Measurements from ENCODE around the gene RAB5IF. TPM values are rescaled to one million over a fixed set of nuclear protein-coding genes. Genes with fewer than 3 reads are reported as not detected.

RAB5IF gene
- total RNA-seq, 2 experiments from 2014 or later: 74.5 to 77.1 TPM

DNA sequence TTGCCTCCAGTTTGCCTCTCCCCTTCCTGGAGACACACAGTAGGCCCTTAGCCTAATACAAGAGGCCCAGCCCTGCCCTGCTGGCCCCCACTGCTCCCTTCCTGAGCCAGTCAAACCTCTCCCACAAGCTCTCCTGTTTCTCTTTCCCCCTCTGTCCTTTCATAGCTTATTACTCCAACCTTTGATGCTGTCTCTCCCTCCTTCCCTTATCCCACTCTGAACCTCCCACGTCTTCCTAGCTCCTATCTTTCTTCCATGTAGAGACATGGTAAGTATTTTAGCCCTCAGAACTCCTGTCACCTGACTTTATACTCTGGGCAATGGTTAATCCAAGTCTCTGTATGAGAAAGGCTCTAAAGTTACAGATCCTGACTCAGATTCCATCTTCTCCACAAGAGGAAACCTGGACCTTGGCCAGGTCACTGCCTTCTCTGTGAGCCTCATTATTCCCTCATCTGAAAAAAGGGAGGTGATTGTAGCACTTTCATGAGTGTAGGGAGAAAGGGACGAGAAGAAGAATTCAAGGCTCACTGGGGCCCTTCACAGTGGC is 25.5 kb upstream of the RAB5IF start:
- peaks cover 49% of the 10 kb centered on the region for H3K4me1 Mint-ChIP-seq (ENCODE audit: low read depth)
- TF ChIP-seq, protein P1, sequence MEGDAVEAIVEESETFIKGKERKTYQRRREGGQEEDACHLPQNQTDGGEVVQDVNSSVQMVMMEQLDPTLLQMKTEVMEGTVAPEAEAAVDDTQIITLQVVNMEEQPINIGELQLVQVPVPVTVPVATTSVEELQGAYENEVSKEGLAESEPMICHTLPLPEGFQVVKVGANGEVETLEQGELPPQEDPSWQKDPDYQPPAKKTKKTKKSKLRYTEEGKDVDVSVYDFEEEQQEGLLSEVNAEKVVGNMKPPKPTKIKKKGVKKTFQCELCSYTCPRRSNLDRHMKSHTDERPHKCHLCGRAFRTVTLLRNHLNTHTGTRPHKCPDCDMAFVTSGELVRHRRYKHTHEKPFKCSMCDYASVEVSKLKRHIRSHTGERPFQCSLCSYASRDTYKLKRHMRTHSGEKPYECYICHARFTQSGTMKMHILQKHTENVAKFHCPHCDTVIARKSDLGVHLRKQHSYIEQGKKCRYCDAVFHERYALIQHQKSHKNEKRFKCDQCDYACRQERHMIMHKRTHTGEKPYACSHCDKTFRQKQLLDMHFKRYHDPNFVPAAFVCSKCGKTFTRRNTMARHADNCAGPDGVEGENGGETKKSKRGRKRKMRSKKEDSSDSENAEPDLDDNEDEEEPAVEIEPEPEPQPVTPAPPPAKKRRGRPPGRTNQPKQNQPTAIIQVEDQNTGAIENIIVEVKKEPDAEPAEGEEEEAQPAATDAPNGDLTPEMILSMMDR (IDR thresholded peaks at IDR 0.05): no peak
- no peaks in the 10 kb centered on the region for H3K9me3 Mint-ChIP-seq
- intact Hi-C loops (cut with micrococcal nuclease): no loop called here
- ATAC-seq (no peak), DNase-seq (no peak)
- H3K4me3 Mint-ChIP-seq: no peak overlapping the region
- no peaks in the 10 kb centered on the region for H3K27me3 Mint-ChIP-seq
- CTCF ChIA-PET: interaction anchor here (0.7 kb wide), 1 partner anchor 26 kb away, joined by 3 read pairs; the partner anchor contains the start of gene RAB5IF
- H3K36me3 Mint-ChIP-seq (ENCODE audit: low read depth): peaks cover 61% of the 10 kb centered on the region
- POLR2A ChIA-PET: interaction anchor here (1.3 to 13.8 kb wide), 2 partner anchors 11 kb away, joined by 4 to 214 read pairs; no protein-coding TSS in a partner anchor
- H3K27ac Mint-ChIP-seq: peak overlapping the region; percentile 72

DNA sequence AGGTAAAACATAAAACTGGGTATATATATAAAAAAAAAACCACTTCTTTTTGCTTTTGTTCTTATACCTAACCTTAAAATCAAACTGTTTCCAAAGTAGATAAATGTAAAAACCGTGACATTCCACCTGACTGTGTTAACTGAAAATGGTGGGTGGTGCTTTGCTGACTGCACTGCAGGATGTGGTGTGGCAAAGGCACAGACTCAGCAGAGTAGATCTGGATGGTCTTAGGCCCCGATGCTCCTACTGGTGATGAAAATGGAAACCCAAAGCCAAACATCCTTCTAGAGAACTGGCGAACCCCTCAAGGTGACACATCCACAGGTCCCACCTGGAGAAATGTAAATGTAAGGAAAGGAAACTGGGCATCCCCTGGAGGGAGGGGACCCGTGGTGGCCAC is 23.3 kb upstream of the RAB5IF start:
- Mint-ChIP-seq H3K27ac (peak overlapping the region; percentile 85), H3K4me1 (ENCODE audit: low read depth) (peaks cover 44% of the 10 kb centered on the region), H3K9me3 (no peaks in the 10 kb centered on the region), H3K4me3 (no peak overlapping the region), H3K27me3 (no peaks in the 10 kb centered on the region), H3K36me3 (ENCODE audit: low read depth) (peaks cover 58% of the 10 kb centered on the region)
- ChIA-PET POLR2A (interaction anchor here (1.3 kb wide), 1 partner anchor 9 kb away, joined by 6 read pairs; the partner anchor contains the start of gene TGIF2), CTCF (no interaction called here)
- ATAC-seq (peak; percentile 97), DNase-seq (peak; percentile 65)
- TF ChIP-seq, protein P1 (IDR thresholded peaks at IDR 0.05): no peak
- intact Hi-C loops (cut with micrococcal nuclease): no loop called here

DNA sequence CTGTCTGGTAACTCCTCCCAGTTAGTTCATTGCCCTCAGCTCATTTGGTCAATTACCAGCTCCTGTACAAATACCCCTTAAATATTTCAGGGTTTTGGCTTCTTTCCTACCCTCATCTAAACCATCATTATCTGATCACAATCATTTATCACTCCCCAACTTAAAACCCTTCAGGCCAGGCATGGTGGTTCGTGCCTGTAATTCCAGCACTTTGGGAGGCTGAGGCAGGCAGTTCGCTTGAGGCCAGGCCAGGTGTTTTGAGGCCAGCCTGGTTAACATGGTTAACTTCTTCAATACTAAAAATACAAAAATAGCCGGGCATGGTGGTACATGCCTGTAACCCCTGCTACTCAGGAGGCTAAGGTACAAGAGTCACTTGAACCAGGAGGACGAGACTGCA is 22.8 kb upstream of the RAB5IF start:
- peak overlapping the region; percentile 85 for H3K27ac Mint-ChIP-seq
- H3K9me3 Mint-ChIP-seq: no peaks in the 10 kb centered on the region
- intact Hi-C loops (cut with micrococcal nuclease): no loop called here
- no peak overlapping the region for H3K4me3 Mint-ChIP-seq
- POLR2A ChIA-PET: interaction anchor here (1.3 kb wide), 1 partner anchor 9 kb away, joined by 6 read pairs; the partner anchor contains the start of gene TGIF2
- H3K27me3 Mint-ChIP-seq: no peaks in the 10 kb centered on the region
- DNase-seq (no peak), ATAC-seq (no peak)
- CTCF ChIA-PET: no interaction called here
- TF ChIP-seq, protein P1 (IDR thresholded peaks at IDR 0.05): no peak
- H3K4me1 Mint-ChIP-seq (ENCODE audit: low read depth): peaks cover 49% of the 10 kb centered on the region
- H3K36me3 Mint-ChIP-seq (ENCODE audit: low read depth): peaks cover 61% of the 10 kb centered on the region

DNA sequence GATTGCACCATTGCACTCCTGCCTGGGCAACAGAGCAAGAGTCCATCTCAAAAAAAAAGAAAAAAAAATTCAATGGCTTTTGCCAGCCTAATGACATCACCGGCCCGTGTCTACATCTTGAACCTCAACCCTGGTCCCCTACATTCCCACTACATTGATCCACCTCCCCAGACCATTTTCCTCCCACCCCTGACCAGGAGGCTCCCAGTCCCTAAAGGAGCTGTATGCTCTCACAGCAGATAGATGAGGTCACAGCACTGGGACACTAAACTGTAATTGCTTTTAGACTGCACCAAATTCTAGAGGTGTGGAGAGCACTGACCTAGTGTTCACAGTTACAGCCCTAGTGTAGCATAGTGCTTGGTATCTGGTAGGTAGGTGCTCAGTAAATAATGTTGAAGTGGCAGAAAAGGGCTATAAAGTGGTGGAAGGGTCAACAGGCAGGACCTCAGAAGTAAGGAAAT is 21.5 kb upstream of the RAB5IF start:
- Mint-ChIP-seq H3K36me3 (ENCODE audit: low read depth) (peaks cover 55% of the 10 kb centered on the region), H3K4me3 (no peak overlapping the region), H3K9me3 (no peaks in the 10 kb centered on the region), H3K27me3 (no peaks in the 10 kb centered on the region), H3K27ac (peak overlapping the region; percentile 62), H3K4me1 (ENCODE audit: low read depth) (peaks cover 45% of the 10 kb centered on the region)
- TF ChIP-seq, protein P1 (IDR thresholded peaks at IDR 0.05): no peak
- ATAC-seq (no peak), DNase-seq (no peak)
- CTCF ChIA-PET: interaction anchor here (0.6 kb wide), 1 partner anchor 188 kb away, joined by 3 read pairs; no protein-coding TSS in a partner anchor
- POLR2A ChIA-PET: interaction anchor here (0.6 to 16.3 kb wide), 3 partner anchors 9 to 502 kb away, joined by 3 to 214 read pairs (median 4); partner anchors contain the start of gene TGIF2
- intact Hi-C loops (cut with micrococcal nuclease): no loop called here

DNA sequence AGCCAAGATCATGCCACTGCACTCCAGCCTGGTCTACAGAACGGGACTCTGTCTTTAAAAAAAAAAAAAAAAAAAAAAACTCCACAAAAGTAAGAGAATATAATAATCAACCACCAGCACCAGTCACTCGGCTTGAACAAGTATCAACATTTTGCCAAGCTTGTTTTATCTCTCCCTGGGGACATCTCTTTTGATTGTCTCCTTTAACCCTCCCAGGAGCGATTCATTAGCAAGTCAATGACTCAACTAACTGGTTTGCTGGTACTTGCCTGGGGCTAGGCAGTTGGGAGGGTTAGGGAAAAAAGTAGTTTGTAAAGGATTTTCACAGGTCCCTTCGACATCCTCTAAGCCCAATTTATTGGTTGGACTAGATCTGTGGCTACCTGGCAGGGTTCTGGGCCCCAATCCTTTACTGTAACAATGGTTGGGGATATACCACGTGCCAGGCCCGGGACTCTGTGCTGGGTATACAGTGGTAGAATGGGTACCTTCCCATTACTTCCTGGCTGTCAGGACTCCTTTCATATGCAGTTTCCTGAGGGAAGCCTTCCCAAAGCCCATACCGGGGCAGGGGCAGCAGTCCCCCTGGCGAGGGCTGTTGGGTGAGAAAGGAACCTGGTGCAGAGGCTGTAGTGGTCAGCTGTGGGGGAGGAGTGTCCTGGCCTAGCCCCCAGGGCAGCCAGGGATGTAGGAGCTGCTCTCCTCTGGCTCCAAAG is 20.0 kb upstream of the RAB5IF start:
- peaks cover 45% of the 10 kb centered on the region for H3K36me3 Mint-ChIP-seq (ENCODE audit: low read depth)
- no peak overlapping the region for H3K4me3 Mint-ChIP-seq
- ATAC-seq (no peak), DNase-seq (no peak)
- intact Hi-C loops (cut with micrococcal nuclease): no loop called here
- TF ChIP-seq, protein P1 (IDR thresholded peaks at IDR 0.05): no peak
- peak overlapping the region; percentile 67 for H3K27ac Mint-ChIP-seq
- H3K4me1 Mint-ChIP-seq (ENCODE audit: low read depth): peaks cover 38% of the 10 kb centered on the region
- H3K27me3 Mint-ChIP-seq: no peaks in the 10 kb centered on the region
- POLR2A ChIA-PET: interaction anchor here (1.0 to 16.3 kb wide), 3 partner anchors 10 to 20 kb away, joined by 4 to 214 read pairs (median 4); partner anchors contain the start of genes RAB5IF and TGIF2
- no peaks in the 10 kb centered on the region for H3K9me3 Mint-ChIP-seq
- CTCF ChIA-PET: no interaction called here

Measured in activated CD8-positive, alpha-beta T cell treated with anti-CD3 and anti-CD28 coated beads for 36 hours (primary cell).